MM.1S (cell line): Measurements from ENCODE around the gene SOX11.

ENCODE experiments used
- CTCF ChIP-seq: fragments of 300-600 bp; sonication (generic); IDR thresholded peaks from 2 replicates; pipeline ENCODE4 v1.5.1; 2016; ENCODE audit warnings: antibody characterized with exemption, low read length, mixed read lengths
- EZH2 ChIP-seq: fragments of 300-600 bp; sonication (generic); optimal IDR thresholded peaks from 2 replicates; pipeline ENCODE3; 2017; ENCODE audit warnings: low read depth, mild to moderate bottlenecking, antibody characterized with exemption, low read length, mixed read lengths
- EZH2phosphoT487 ChIP-seq: fragments of 300-600 bp; sonication (generic); IDR thresholded peaks from 2 replicates; pipeline ENCODE4 v1.6.1; 2018; ENCODE audit warnings: antibody characterized with exemption, low read length

- TF ChIP-seq CTCF (no peak), EZH2 (no peak), EZH2phosphoT487 (no peak)
These were observed 31.6 kb upstream of the SOX11 start for GRCh38 chr2:5660591-5660990.
